ENCODE data around the gene RAB15. TPM values are rescaled to one million over a fixed set of nuclear protein-coding genes. Genes with fewer than 3 reads are reported as not detected.

Gene RAB15
- total and polyA plus RNA-seq, 2 donors (not counting 3 experiments of a cell fraction or from before 2014, with no cell fraction given) = 24.9 to 33.3 TPM

DNA sequence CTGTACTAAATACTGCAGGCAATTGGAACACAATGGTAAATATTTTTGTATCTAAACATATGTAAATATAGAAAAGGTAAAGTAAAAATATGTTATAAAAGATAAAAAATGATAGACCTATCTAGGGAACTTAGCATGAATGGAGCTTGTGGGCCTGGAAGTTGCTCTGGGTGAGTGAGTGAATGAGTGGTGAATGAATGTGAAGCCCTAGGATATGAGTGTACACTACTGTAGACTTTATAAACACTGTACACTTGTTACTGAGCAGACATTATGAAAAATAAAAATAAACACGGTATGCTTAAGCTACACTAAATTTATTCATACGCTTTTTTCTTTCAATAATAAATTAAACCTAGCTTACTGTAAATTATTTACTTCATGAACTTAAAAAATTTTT lies 22.4 kb upstream of the RAB15 start:
- Histone ChIP-seq H3K4me3 (replicated peaks in 1 of 3; ENCODE audit: insufficient read depth in 1 of 3, low read depth in 1 of 3, low read length in 3 of 3) (no peak overlapping the region), H3K27ac (ENCODE audit: insufficient read depth, low read depth, low read length) (no peak overlapping the region), H3K9ac (replicated peaks; ENCODE audit: extremely low read depth, insufficient read depth, low read length) (no peak overlapping the region), H3K4me2 (ENCODE audit: insufficient read depth, low read length) (no peak overlapping the region), H3K79me2 (ENCODE audit: control insufficient read depth, insufficient read depth, low read length) (no peaks in the 10 kb centered on the region), H3K4me1 (ENCODE audit: control insufficient read depth, extremely low read depth, insufficient read depth, low read length) (no peaks in the 10 kb centered on the region), H2AFZ (ENCODE audit: low read depth, low read length) (no peak overlapping the region), H4K20me1 (replicated peaks; ENCODE audit: control insufficient read depth, extremely low read depth, insufficient read depth, low read length) (no peaks in the 10 kb centered on the region), H3K9me1 (replicated peaks; ENCODE audit: control insufficient read depth, extremely low read depth, insufficient read depth, low read length) (no peaks in the 10 kb centered on the region), H3K9me3 (replicated peaks; ENCODE audit: control insufficient read depth, insufficient read depth, low read length) (no peaks in the 10 kb centered on the region), H3K36me3 (ENCODE audit: control insufficient read depth in 2 of 2, extremely low read depth in 1 of 2, insufficient read depth in 2 of 2, low read length in 2 of 2) (no peaks in the 10 kb centered on the region), H3K27me3 (ENCODE audit: control insufficient read depth in 2 of 2, insufficient read depth in 2 of 2, low read length in 2 of 2) (no peaks in the 10 kb centered on the region)
- BruUV-seq (replicated peaks) = no TSS peak
- intact Hi-C loops (cut with micrococcal nuclease) = no loop called here
- FAIRE-seq (no peak), DNase-seq (ENCODE audit: low read depth, low spot score) (no peak)
- ChIA-PET CTCF (interaction anchor here (1.2 to 2.2 kb wide), 2 partner anchors 12 to 26 kb away, joined by 3 to 13 read pairs; no protein-coding TSS in a partner anchor), POLR2A (interaction anchor here (1.4 kb wide), 1 partner anchor 25 kb away, joined by 4 read pairs; no protein-coding TSS in a partner anchor)
- TF ChIP-seq FOS (IDR thresholded peaks at IDR 0.05; ENCODE audit: borderline replicate concordance, insufficient read depth, low read length) (no peak), GATA2 (IDR thresholded peaks at IDR 0.05; ENCODE audit: insufficient read depth, insufficient read length, low read depth, low read length) (no peak), JUN (IDR thresholded peaks at IDR 0.05; ENCODE audit: borderline replicate concordance, insufficient read depth, insufficient read length, low read depth) (no peak), EZH2 (IDR thresholded peaks at IDR 0.05; ENCODE audit: borderline replicate concordance, low read depth, low read length, severe bottlenecking) (no peak), POLR2A (IDR thresholded peaks at IDR 0.05; ENCODE audit: low read depth, low read length) (no peak), MYC (IDR thresholded peaks at IDR 0.05; ENCODE audit: low read depth, low read length) (no peak), POLR2AphosphoS5 (IDR thresholded peaks at IDR 0.05; ENCODE audit: insufficient read depth, low read depth, low read length) (no peak)
- TF ChIP-seq, protein P1, sequence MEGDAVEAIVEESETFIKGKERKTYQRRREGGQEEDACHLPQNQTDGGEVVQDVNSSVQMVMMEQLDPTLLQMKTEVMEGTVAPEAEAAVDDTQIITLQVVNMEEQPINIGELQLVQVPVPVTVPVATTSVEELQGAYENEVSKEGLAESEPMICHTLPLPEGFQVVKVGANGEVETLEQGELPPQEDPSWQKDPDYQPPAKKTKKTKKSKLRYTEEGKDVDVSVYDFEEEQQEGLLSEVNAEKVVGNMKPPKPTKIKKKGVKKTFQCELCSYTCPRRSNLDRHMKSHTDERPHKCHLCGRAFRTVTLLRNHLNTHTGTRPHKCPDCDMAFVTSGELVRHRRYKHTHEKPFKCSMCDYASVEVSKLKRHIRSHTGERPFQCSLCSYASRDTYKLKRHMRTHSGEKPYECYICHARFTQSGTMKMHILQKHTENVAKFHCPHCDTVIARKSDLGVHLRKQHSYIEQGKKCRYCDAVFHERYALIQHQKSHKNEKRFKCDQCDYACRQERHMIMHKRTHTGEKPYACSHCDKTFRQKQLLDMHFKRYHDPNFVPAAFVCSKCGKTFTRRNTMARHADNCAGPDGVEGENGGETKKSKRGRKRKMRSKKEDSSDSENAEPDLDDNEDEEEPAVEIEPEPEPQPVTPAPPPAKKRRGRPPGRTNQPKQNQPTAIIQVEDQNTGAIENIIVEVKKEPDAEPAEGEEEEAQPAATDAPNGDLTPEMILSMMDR (IDR thresholded peaks at IDR 0.05; ENCODE audit: extremely low read depth in 1 of 2, insufficient read depth in 1 of 2, low read depth in 1 of 2, low read length in 2 of 2) = no peak
- TF ChIP-seq, protein P2, sequence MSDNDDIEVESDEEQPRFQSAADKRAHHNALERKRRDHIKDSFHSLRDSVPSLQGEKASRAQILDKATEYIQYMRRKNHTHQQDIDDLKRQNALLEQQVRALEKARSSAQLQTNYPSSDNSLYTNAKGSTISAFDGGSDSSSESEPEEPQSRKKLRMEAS (IDR thresholded peaks at IDR 0.05; ENCODE audit: insufficient read depth, insufficient read length) = no peak
- dilution Hi-C loops (cut with MboI; ENCODE audit: extremely low pct_ligation_motif_present, low sequenced_read_pairs) = no loop called here

Measured in endothelial cell of umbilical vein (primary cell).